A673 (cell line): ENCODE results near the gene SUSD4. TPM values are rescaled to one million over a fixed set of nuclear protein-coding genes. Genes with fewer than 3 reads are reported as not detected.

Experiments used
- BruUV-seq: library from RNA; stranded (reverse); fragments of 400-500 nt; replicated peaks from 2 replicates; lab custom pipeline; 2021; lab: Mats Ljungman, UMichigan
- CTCF ChIA-PET: fragments of 300-600 bp; sonication (Branson Sonifier 250); formaldehyde crosslinking; loops from one replicate; lab custom pipeline; 2022; ENCODE audit warnings: antibody characterized with exemption; lab: Charles Lee
- POLR2A ChIA-PET: fragments of 300-600 bp; sonication (Branson Sonifier 250); formaldehyde crosslinking; loops from one replicate; lab custom pipeline; 2022; ENCODE audit warnings: antibody characterized with exemption; ENCODE audit not compliant: low non-redundant PET; lab: Charles Lee
- DNase-seq: peaks from one replicate; pipeline ENCODE4 v3.0.0-alpha.2; 2015; ENCODE audit warnings: low spot score
- H3K27ac ChIP-seq: fragments of 200-600 bp; sonication (generic); 2 replicates; pipeline ENCODE4 v1.5.1; 2016; ENCODE audit warnings: mixed run types, low read depth, mild to moderate bottlenecking, mixed read lengths, antibody characterized with exemption, low read length; ENCODE audit not compliant: poor library complexity, severe bottlenecking
- H3K27me3 ChIP-seq: fragments of 200-600 bp; sonication (generic); replicated peaks from 2 replicates; pipeline ENCODE4 v1.6.1; 2017; ENCODE audit warnings: mixed run types, low read depth, mild to moderate bottlenecking, mixed read lengths, antibody characterized with exemption, low read length; ENCODE audit not compliant: insufficient read depth, poor library complexity
- H3K36me3 ChIP-seq: fragments of 200-600 bp; sonication (generic); 2 replicates; pipeline ENCODE4 v1.6.1; 2016; ENCODE audit warnings: mixed run types, mild to moderate bottlenecking, mixed read lengths, antibody characterized with exemption, low read length; ENCODE audit not compliant: insufficient read depth, poor library complexity, severe bottlenecking
- H3K4me1 ChIP-seq: fragments of 200-600 bp; sonication (generic); 2 replicates; pipeline ENCODE4 v1.6.1; 2017; ENCODE audit warnings: mixed run types, mild to moderate bottlenecking, mixed read lengths, antibody characterized with exemption, low read length; ENCODE audit not compliant: insufficient read depth, poor library complexity, severe bottlenecking
- H3K4me3 ChIP-seq: fragments of 200-600 bp; sonication (generic); 2 replicates; pipeline ENCODE4 v1.5.1; 2016; ENCODE audit warnings: low read depth, mixed run types, mild to moderate bottlenecking, mixed read lengths, low read length; ENCODE audit not compliant: poor library complexity, severe bottlenecking
- H3K9me3 ChIP-seq: fragments of 200-600 bp; sonication (generic); 2 replicates; pipeline ENCODE4 v1.6.1; 2016; ENCODE audit warnings: mixed run types, low read depth, mild to moderate bottlenecking, mixed read lengths, antibody characterized with exemption, low read length; ENCODE audit not compliant: poor library complexity, severe bottlenecking
- CTCF ChIP-seq: fragments of 300-800, 200-600 bp; sonication (generic); conservative IDR thresholded peaks from 2 replicates; pipeline ENCODE4 v1.5.1; 2017; ENCODE audit warnings: low read depth, mild to moderate bottlenecking, antibody characterized with exemption, low read length, moderate library complexity, mixed read lengths
- EZH2 ChIP-seq: fragments of 200-600 bp; sonication (generic); IDR thresholded peaks from 2 replicates; pipeline ENCODE4 v1.6.1; 2017; ENCODE audit warnings: borderline replicate concordance, low read depth, mild to moderate bottlenecking, mixed read lengths, antibody characterized with exemption, low read length; ENCODE audit not compliant: poor library complexity, severe bottlenecking
- intact Hi-C: fragments of 100-400 bp; cut with micrococcal nuclease; formaldehyde crosslinking; loops from one replicate; pipeline ENCODE4 v1.10.0; 2022; ENCODE audit not compliant: unreplicated experiment
- total RNA-seq: library from RNA; stranded (reverse); gene quantifications from 2 replicates; pipeline ENCODE4 v1.2.3, GENCODE V29; 2021

Gene SUSD4
- total RNA-seq, 1 experiment from 2014 or later = not detected

- no peaks in the 10 kb centered on the region for H3K9me3 ChIP-seq
- CTCF ChIA-PET = no interaction called here
- POLR2A ChIA-PET = no interaction called here
- H3K4me1 ChIP-seq = no peaks in the 10 kb centered on the region
- no peak overlapping the region for H3K4me3 ChIP-seq
- no TSS peak for BruUV-seq
- no peak for TF ChIP-seq EZH2
- TF ChIP-seq CTCF = no peak
- H3K27ac ChIP-seq = no peak overlapping the region
- H3K27me3 ChIP-seq = no peaks in the 10 kb centered on the region
- no peaks in the 10 kb centered on the region for H3K36me3 ChIP-seq
- intact Hi-C loops = no loop called here
- no peak for DNase-seq
Measured at GRCh38 chr1:223197923-223198627, 165.9 kb downstream of the SUSD4 start.

- Histone ChIP-seq H3K4me3 (no peak overlapping the region), H3K27me3 (no peaks in the 10 kb centered on the region), H3K9me3 (no peaks in the 10 kb centered on the region), H3K27ac (no peak overlapping the region), H3K36me3 (no peaks in the 10 kb centered on the region), H3K4me1 (no peaks in the 10 kb centered on the region)
- ChIA-PET POLR2A (no interaction called here), CTCF (no interaction called here)
- TF ChIP-seq EZH2 (no peak), CTCF (no peak)
- no TSS peak for BruUV-seq
- intact Hi-C loops = no loop called here
- no peak for DNase-seq
Measured at GRCh38 chr1:223189903-223190724, 173.9 kb downstream of the SUSD4 start.

DNA sequence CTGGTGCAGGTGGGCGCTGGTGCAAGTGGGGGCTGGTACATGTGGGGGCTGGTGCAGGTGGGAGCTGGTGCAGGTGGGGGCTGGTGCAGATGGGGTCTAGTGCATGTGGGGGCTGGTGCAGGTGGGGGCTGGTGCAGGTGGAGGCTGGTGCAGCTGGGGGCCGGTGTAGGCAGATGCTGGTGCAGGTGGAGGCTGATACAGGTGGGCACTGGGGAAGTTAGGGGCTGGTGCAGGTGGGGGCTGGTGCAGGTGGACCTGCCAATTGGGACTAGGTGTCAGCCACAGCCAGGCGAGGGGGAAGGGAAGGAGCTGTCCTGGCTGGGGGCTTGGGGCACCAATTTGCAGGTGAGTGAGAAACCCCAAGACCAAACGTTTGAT, 174.5 kb downstream of the SUSD4 start:
- ChIA-PET POLR2A (no interaction called here), CTCF (no interaction called here)
- intact Hi-C loops = no loop called here
- no peaks in the 10 kb centered on the region for H3K4me1 ChIP-seq
- no peak for DNase-seq
- H3K9me3 ChIP-seq = no peaks in the 10 kb centered on the region
- no TSS peak for BruUV-seq
- no peaks in the 10 kb centered on the region for H3K36me3 ChIP-seq
- H3K27me3 ChIP-seq = no peaks in the 10 kb centered on the region
- H3K4me3 ChIP-seq = no peak overlapping the region
- TF ChIP-seq EZH2 (no peak), CTCF (no peak)
- no peak overlapping the region for H3K27ac ChIP-seq
